IPS DF 6.9 (cell line): ENCODE data around the gene ERC2.

Experiments used
- DNase-seq: peaks from one replicate; pipeline ENCODE4 v3.0.0-alpha.2; 2013; ENCODE audit warnings: low read depth, low spot score
- H3K27ac ChIP-seq: one replicate; pipeline ENCODE4 v1.5.1; 2013; ENCODE audit warnings: low read length, control low read depth
- H3K27me3 ChIP-seq: 2 replicates; pipeline ENCODE4 v1.6.1; 2013; ENCODE audit warnings: mild to moderate bottlenecking, low read length; ENCODE audit not compliant: control insufficient read depth, insufficient read depth
- H3K36me3 ChIP-seq: 2 replicates; pipeline ENCODE4 v1.6.1; 2013; ENCODE audit warnings: low read length; ENCODE audit not compliant: control insufficient read depth, insufficient read depth
- H3K4me1 ChIP-seq: 2 replicates; pipeline ENCODE4 v1.6.1; 2013; ENCODE audit warnings: low read length; ENCODE audit not compliant: control insufficient read depth, insufficient read depth
- H3K4me3 ChIP-seq: 2 replicates; pipeline ENCODE4 v1.5.1; 2013; ENCODE audit warnings: mild to moderate bottlenecking, low read length
- H3K9me3 ChIP-seq: 2 replicates; pipeline ENCODE4 v1.6.1; 2013; ENCODE audit warnings: low read length, inconsistent platforms; ENCODE audit not compliant: control insufficient read depth, insufficient read depth
- WGBS: extraction: QIAGEN DNeasy Blood & Tissue Kit; methylation state at CpG from one replicate; pipeline ENCODE4 v1.1.7; 2013; ENCODE audit warnings: mixed read lengths, missing lambda C conversion rate; ENCODE audit not compliant: insufficient read length, insufficient coverage; 5-methylcytosine and 5-hydroxymethylcytosine counted together

The ERC2 gene

GRCh38 chr3:56064684-56065083, 403.6 kb downstream of the ERC2 start:
- no peaks in the 10 kb centered on the region for H3K36me3 ChIP-seq
- H3K27ac ChIP-seq, result no peak overlapping the region
- H3K4me1 ChIP-seq, result no peaks in the 10 kb centered on the region
- H3K4me3 ChIP-seq, result no peak overlapping the region
- no peak for DNase-seq
- H3K9me3 ChIP-seq, result no peaks in the 10 kb centered on the region
- H3K27me3 ChIP-seq, result no peaks in the 10 kb centered on the region

GRCh38 chr3:56061279-56061626, 407.0 kb downstream of the ERC2 start:
- Histone ChIP-seq H3K36me3 (no peaks in the 10 kb centered on the region), H3K9me3 (no peaks in the 10 kb centered on the region), H3K27me3 (no peaks in the 10 kb centered on the region), H3K4me1 (no peaks in the 10 kb centered on the region), H3K4me3 (no peak overlapping the region), H3K27ac (no peak overlapping the region)
- WGBS, result no CpG with 5 or more reads among the region's 2 CpGs
- no peak for DNase-seq

DNA sequence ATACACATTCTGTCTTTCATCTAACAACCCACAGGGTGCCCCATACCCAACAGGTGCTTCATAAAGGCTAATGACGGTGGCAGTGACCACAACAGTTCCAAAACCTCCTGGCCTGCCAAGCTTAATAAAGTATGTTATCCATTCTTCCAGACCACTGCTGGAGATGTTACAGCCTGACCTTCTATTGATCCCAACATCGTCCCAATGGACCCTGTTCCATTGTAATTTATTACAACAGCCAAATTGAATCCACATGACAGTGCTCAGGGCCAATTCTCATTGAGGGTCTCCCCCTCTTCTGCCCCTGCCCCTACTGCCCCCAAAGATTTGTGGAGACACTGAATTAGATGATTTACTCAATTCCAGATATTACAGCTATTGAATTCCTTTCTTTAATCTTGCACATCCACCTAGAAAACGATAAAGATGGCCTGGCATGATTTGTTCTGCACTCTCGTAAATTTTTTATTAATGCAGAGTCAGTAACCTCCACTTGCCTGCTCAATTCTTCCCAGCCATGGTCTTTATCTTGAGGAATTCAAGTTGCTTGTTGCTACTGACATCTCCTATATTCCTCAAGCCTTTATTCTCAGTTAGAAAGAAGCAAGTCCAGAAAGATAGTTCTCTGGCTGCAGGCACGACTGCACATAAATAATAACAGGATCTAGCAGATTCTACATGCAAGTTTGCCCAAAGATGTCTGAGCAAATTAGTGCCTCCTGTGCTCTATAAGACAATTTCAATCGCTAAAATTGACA, 407.6 kb downstream of the ERC2 start:
- no CpG with 5 or more reads among the region's 6 CpGs for WGBS
- Histone ChIP-seq H3K4me3 (no peak overlapping the region), H3K36me3 (no peaks in the 10 kb centered on the region), H3K9me3 (no peaks in the 10 kb centered on the region), H3K27me3 (no peaks in the 10 kb centered on the region), H3K4me1 (peaks cover 1% of the 10 kb centered on the region; the same call in 1 of the 2 replicates), H3K27ac (no peak overlapping the region)
- DNase-seq, result no peak

GRCh38 chr3:56059731-56060130, 408.5 kb downstream of the ERC2 start:
- Histone ChIP-seq H3K4me1 (peaks cover 4% of the 10 kb centered on the region), H3K27ac (no peak overlapping the region), H3K27me3 (no peaks in the 10 kb centered on the region), H3K4me3 (no peak overlapping the region), H3K9me3 (no peaks in the 10 kb centered on the region), H3K36me3 (no peaks in the 10 kb centered on the region)
- no peak for DNase-seq
- WGBS, result no CpG with 5 or more reads among the region's 1 CpG

DNA sequence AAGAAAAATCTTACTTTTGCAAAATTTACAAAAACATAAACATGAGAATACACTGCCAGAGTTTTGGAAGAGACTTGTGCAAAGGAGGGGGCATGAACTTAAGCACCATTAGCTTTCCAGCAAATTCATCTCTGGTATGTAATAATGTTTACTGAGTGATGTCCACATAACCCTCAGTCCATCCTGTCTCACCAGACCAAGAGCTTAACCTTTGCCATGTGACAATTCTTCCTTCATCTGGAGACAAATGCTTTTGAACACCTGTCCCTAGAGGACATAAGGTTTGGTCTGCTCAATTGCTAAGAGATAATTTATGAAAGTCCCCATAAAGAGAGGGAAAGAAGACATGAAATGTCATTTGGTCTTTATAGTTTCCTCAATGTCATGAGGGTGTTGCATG, 412.3 kb downstream of the ERC2 start:
- no peaks in the 10 kb centered on the region for H3K9me3 ChIP-seq
- H3K36me3 ChIP-seq, result no peaks in the 10 kb centered on the region
- no peak for DNase-seq
- H3K27me3 ChIP-seq, result no peaks in the 10 kb centered on the region
- peaks cover 6% of the 10 kb centered on the region for H3K4me1 ChIP-seq
- H3K4me3 ChIP-seq, result no peak overlapping the region
- H3K27ac ChIP-seq, result no peak overlapping the region

- no CpG with 5 or more reads among the region's 4 CpGs for WGBS
- no peak overlapping the region for H3K4me3 ChIP-seq
Observed at GRCh38 chr3:56055546-56055945, 412.7 kb downstream of the ERC2 start.

DNA sequence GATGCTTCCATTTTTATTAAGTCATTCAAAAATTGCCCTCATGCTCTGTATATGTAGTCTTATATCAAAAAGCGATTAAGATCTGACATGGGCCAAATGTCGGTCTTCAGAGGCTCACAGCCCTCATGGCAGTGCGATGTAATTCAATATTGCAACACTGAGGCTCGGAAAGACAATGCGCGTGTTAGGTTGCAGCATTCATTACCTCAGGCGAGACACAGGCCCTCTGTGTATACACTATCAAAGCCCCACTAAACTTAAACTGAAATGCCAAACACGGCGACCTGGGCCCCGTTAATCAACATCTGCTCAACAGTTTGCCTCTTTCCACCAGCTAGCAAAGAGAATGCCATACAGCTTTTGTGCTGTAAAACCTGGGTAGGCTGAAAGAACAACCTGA, 413.4 kb downstream of the ERC2 start:
- WGBS, result no CpG with 5 or more reads among the region's 10 CpGs
- no peaks in the 10 kb centered on the region for H3K9me3 ChIP-seq
- no peak overlapping the region; the same call in 1 of the 2 replicates for H3K4me3 ChIP-seq
- H3K27ac ChIP-seq, result no peak overlapping the region
- DNase-seq, result no peak
- H3K36me3 ChIP-seq, result no peaks in the 10 kb centered on the region
- no peaks in the 10 kb centered on the region for H3K27me3 ChIP-seq
- H3K4me1 ChIP-seq, result peaks cover 6% of the 10 kb centered on the region

More at GRCh38 chr3:56055546-56055945, 412.7 kb downstream of the ERC2 start:
- H3K9me3 ChIP-seq, result no peaks in the 10 kb centered on the region
- no peak overlapping the region for H3K27ac ChIP-seq
- H3K27me3 ChIP-seq, result no peaks in the 10 kb centered on the region
- no peaks in the 10 kb centered on the region for H3K36me3 ChIP-seq
- peaks cover 6% of the 10 kb centered on the region for H3K4me1 ChIP-seq
- no peak for DNase-seq

GRCh38 chr3:56053727-56054126, 414.5 kb downstream of the ERC2 start:
- no CpG with 5 or more reads among the region's 3 CpGs for WGBS
- no peaks in the 10 kb centered on the region for H3K27me3 ChIP-seq

GRCh38 chr3:56052188-56052587, 416.1 kb downstream of the ERC2 start:
- H3K4me1 ChIP-seq, result peaks cover 6% of the 10 kb centered on the region
- H3K27me3 ChIP-seq, result no peaks in the 10 kb centered on the region
- H3K4me3 ChIP-seq, result no peak overlapping the region
- H3K36me3 ChIP-seq, result no peaks in the 10 kb centered on the region
- DNase-seq, result no peak
- WGBS, result no CpG with 5 or more reads among the region's 4 CpGs
- no peak overlapping the region for H3K27ac ChIP-seq
- H3K9me3 ChIP-seq, result no peaks in the 10 kb centered on the region

More at GRCh38 chr3:56053727-56054126, 414.5 kb downstream of the ERC2 start:
- no peaks in the 10 kb centered on the region for H3K9me3 ChIP-seq
- H3K36me3 ChIP-seq, result no peaks in the 10 kb centered on the region
- no peak overlapping the region for H3K27ac ChIP-seq
- peaks cover 6% of the 10 kb centered on the region for H3K4me1 ChIP-seq
- H3K4me3 ChIP-seq, result no peak overlapping the region
- no peak for DNase-seq

- H3K4me1 ChIP-seq, result peaks cover 6% of the 10 kb centered on the region
- H3K4me3 ChIP-seq, result no peak overlapping the region
- H3K9me3 ChIP-seq, result no peaks in the 10 kb centered on the region
- no peak overlapping the region for H3K27ac ChIP-seq
- DNase-seq, result no peak
- H3K36me3 ChIP-seq, result no peaks in the 10 kb centered on the region
- H3K27me3 ChIP-seq, result no peaks in the 10 kb centered on the region
Observed at GRCh38 chr3:56051052-56051451, 417.2 kb downstream of the ERC2 start.

DNA sequence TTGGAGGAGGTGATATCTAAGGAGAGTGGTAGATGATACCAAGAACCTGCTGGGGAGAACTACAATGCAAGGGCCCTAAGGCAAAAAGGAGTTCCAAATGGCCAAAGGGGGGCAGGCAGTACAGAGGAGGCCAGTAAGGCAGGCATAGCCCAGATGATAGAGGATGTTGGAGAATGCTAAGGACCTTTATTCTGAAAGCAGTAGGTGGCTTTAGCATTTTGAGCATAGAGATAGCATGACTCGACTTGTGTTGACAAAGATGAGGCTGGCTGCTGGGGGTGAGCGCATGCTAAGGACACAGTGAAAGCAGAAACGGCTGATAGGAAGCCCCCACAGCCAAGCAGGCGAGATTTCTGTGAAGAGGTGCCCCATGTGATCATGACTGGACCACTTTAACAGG, 419.3 kb downstream of the ERC2 start:
- Histone ChIP-seq H3K27ac (no peak overlapping the region), H3K4me1 (peaks cover 1% of the 10 kb centered on the region; the same call in 1 of the 2 replicates), H3K27me3 (no peaks in the 10 kb centered on the region), H3K9me3 (no peaks in the 10 kb centered on the region), H3K4me3 (no peak overlapping the region), H3K36me3 (no peaks in the 10 kb centered on the region)
- no peak for DNase-seq
- WGBS, result no CpG with 5 or more reads among the region's 4 CpGs
